HG02623 (cell line): Measurements from ENCODE around the gene MPRIP.
"Not testable (repeated sequence)": the region's sequence is repeated elsewhere in the genome, so short reads cannot be mapped to it uniquely, and the experiment has no call there.

ENCODE experiments used
- ATAC-seq: cut with Tn5 transposase; IDR thresholded peaks from one replicate; pipeline ENCODE4 v1.9.1; 2021; ENCODE audit warnings: moderate library complexity; ENCODE audit not compliant: unreplicated experiment

The MPRIP gene

GRCh38 chr17:17142556-17142955 lies 100.3 kb downstream of the MPRIP start:
- ATAC-seq: no peak

- no peak for ATAC-seq
These were observed 101.2 kb downstream of the MPRIP start for GRCh38 chr17:17143501-17143900.

- no peak for ATAC-seq
These were observed 101.8 kb downstream of the MPRIP start for GRCh38 chr17:17144061-17144460.

- ATAC-seq: no peak
These were observed 102.8 kb downstream of the MPRIP start for GRCh38 chr17:17144916-17145665.

GRCh38 chr17:17146786-17147406 lies 104.6 kb downstream of the MPRIP start:
- no peak for ATAC-seq

GRCh38 chr17:17147821-17148220 lies 105.6 kb downstream of the MPRIP start:
- no peak for ATAC-seq

GRCh38 chr17:17149520-17150447 lies 107.5 kb downstream of the MPRIP start:
- no peak for ATAC-seq

GRCh38 chr17:17150448-17150800 lies 108.2 kb downstream of the MPRIP start:
- no peak for ATAC-seq

- no peak for ATAC-seq
These were observed 108.8 kb downstream of the MPRIP start for GRCh38 chr17:17151055-17151454.

- no peak for ATAC-seq
These were observed 109.3 kb downstream of the MPRIP start for GRCh38 chr17:17151541-17151940.

GRCh38 chr17:17151962-17152361 lies 109.7 kb downstream of the MPRIP start:
- ATAC-seq: no peak

GRCh38 chr17:17152385-17152784 lies 110.1 kb downstream of the MPRIP start:
- no peak for ATAC-seq

- no peak for ATAC-seq
These were observed 110.8 kb downstream of the MPRIP start for GRCh38 chr17:17153071-17153470.

GRCh38 chr17:17153709-17154108 lies 111.5 kb downstream of the MPRIP start:
- ATAC-seq: no peak

- no peak for ATAC-seq
These were observed 112.3 kb downstream of the MPRIP start for GRCh38 chr17:17154556-17154955.

- no peak for ATAC-seq
These were observed 112.7 kb downstream of the MPRIP start for GRCh38 chr17:17154981-17155380.

- no peak for ATAC-seq
These were observed 113.3 kb downstream of the MPRIP start for GRCh38 chr17:17155568-17155967.

GRCh38 chr17:17156107-17156506 lies 113.8 kb downstream of the MPRIP start:
- no peak for ATAC-seq

- no peak for ATAC-seq
These were observed 114.3 kb downstream of the MPRIP start for GRCh38 chr17:17156511-17156910.

GRCh38 chr17:17157041-17157440 lies 114.8 kb downstream of the MPRIP start:
- ATAC-seq: no peak

- ATAC-seq: not testable (repeated sequence)
These were observed 116.2 kb downstream of the MPRIP start for GRCh38 chr17:17158506-17158905.

- ATAC-seq: no peak
These were observed 117.3 kb downstream of the MPRIP start for GRCh38 chr17:17159571-17159970.
